ENCODE results near the gene ERC2.

Gene ERC2

GRCh38 chr3:55988905-55989304 lies 479.4 kb downstream of the ERC2 start:
- Histone ChIP-seq H3K79me2 (ENCODE audit: insufficient read depth, low read length) (no peaks in the 10 kb centered on the region), H3K9me2 (replicated peaks; ENCODE audit: low read depth, low read length) (no peaks in the 10 kb centered on the region), H3K36me3 (ENCODE audit: insufficient read depth, low read length) (no peaks in the 10 kb centered on the region), H4K20me1 (ENCODE audit: insufficient read depth, low read length, poor library complexity, severe bottlenecking) (no peaks in the 10 kb centered on the region), H3K27me3 (ENCODE audit: insufficient read depth, low read length, poor library complexity, severe bottlenecking) (no peaks in the 10 kb centered on the region), H2AFZ (ENCODE audit: low read length) (no peak overlapping the region), H3K4me2 (ENCODE audit: low read depth, low read length, poor library complexity, severe bottlenecking) (no peak overlapping the region), H3K4me1 (ENCODE audit: insufficient read depth, low read length, poor library complexity, severe bottlenecking) (no peaks in the 10 kb centered on the region), H3K4me3 (ENCODE audit: low read length, poor library complexity, severe bottlenecking) (no peak overlapping the region), H3K9me3 (ENCODE audit: insufficient read depth, low read depth, low read length) (no peaks in the 10 kb centered on the region), H3F3A (ENCODE audit: low read depth) (no peaks in the 10 kb centered on the region), H3K9ac (ENCODE audit: low read depth, low read length, poor library complexity, severe bottlenecking) (no peak overlapping the region)
- TF ChIP-seq, protein P1, sequence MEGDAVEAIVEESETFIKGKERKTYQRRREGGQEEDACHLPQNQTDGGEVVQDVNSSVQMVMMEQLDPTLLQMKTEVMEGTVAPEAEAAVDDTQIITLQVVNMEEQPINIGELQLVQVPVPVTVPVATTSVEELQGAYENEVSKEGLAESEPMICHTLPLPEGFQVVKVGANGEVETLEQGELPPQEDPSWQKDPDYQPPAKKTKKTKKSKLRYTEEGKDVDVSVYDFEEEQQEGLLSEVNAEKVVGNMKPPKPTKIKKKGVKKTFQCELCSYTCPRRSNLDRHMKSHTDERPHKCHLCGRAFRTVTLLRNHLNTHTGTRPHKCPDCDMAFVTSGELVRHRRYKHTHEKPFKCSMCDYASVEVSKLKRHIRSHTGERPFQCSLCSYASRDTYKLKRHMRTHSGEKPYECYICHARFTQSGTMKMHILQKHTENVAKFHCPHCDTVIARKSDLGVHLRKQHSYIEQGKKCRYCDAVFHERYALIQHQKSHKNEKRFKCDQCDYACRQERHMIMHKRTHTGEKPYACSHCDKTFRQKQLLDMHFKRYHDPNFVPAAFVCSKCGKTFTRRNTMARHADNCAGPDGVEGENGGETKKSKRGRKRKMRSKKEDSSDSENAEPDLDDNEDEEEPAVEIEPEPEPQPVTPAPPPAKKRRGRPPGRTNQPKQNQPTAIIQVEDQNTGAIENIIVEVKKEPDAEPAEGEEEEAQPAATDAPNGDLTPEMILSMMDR (conservative IDR thresholded peaks at IDR 0.05; ENCODE audit: low read length) = no peak
- no peak for TF ChIP-seq EZH2phosphoT487 (IDR thresholded peaks at IDR 0.05; ENCODE audit: borderline replicate concordance)

- Histone ChIP-seq H3K9me3 (ENCODE audit: insufficient read depth, low read depth, low read length) (no peaks in the 10 kb centered on the region), H3F3A (ENCODE audit: low read depth) (no peaks in the 10 kb centered on the region), H3K9me2 (replicated peaks; ENCODE audit: low read depth, low read length) (no peaks in the 10 kb centered on the region), H3K36me3 (ENCODE audit: insufficient read depth, low read length) (no peaks in the 10 kb centered on the region), H3K79me2 (ENCODE audit: insufficient read depth, low read length) (no peaks in the 10 kb centered on the region), H4K20me1 (ENCODE audit: insufficient read depth, low read length, poor library complexity, severe bottlenecking) (no peaks in the 10 kb centered on the region), H3K27me3 (ENCODE audit: insufficient read depth, low read length, poor library complexity, severe bottlenecking) (no peaks in the 10 kb centered on the region), H2AFZ (ENCODE audit: low read length) (no peak overlapping the region), H3K4me2 (ENCODE audit: low read depth, low read length, poor library complexity, severe bottlenecking) (no peak overlapping the region), H3K4me1 (ENCODE audit: insufficient read depth, low read length, poor library complexity, severe bottlenecking) (no peaks in the 10 kb centered on the region), H3K9ac (ENCODE audit: low read depth, low read length, poor library complexity, severe bottlenecking) (no peak overlapping the region), H3K4me3 (ENCODE audit: low read length, poor library complexity, severe bottlenecking) (no peak overlapping the region)
- TF ChIP-seq, protein P1 (conservative IDR thresholded peaks at IDR 0.05; ENCODE audit: low read length) = no peak
- no peak for TF ChIP-seq EZH2phosphoT487 (IDR thresholded peaks at IDR 0.05; ENCODE audit: borderline replicate concordance)
Measured at GRCh38 chr3:55984626-55985025, 483.6 kb downstream of the ERC2 start.

- TF ChIP-seq EZH2phosphoT487 (IDR thresholded peaks at IDR 0.05; ENCODE audit: borderline replicate concordance) = no peak
- TF ChIP-seq, protein P1 (conservative IDR thresholded peaks at IDR 0.05; ENCODE audit: low read length) = no peak
- H3F3A ChIP-seq (ENCODE audit: low read depth) = no peaks in the 10 kb centered on the region
- H3K9me2 ChIP-seq (replicated peaks; ENCODE audit: low read depth, low read length) = no peaks in the 10 kb centered on the region
- H2AFZ ChIP-seq (ENCODE audit: low read length) = no peak overlapping the region
- H3K79me2 ChIP-seq (ENCODE audit: insufficient read depth, low read length) = no peaks in the 10 kb centered on the region
- no peaks in the 10 kb centered on the region for H4K20me1 ChIP-seq (ENCODE audit: insufficient read depth, low read length, poor library complexity, severe bottlenecking)
- no peaks in the 10 kb centered on the region for H3K27me3 ChIP-seq (ENCODE audit: insufficient read depth, low read length, poor library complexity, severe bottlenecking)
- H3K4me2 ChIP-seq (ENCODE audit: low read depth, low read length, poor library complexity, severe bottlenecking) = no peak overlapping the region
- H3K9me3 ChIP-seq (ENCODE audit: insufficient read depth, low read depth, low read length) = no peaks in the 10 kb centered on the region
- no peak overlapping the region for H3K4me3 ChIP-seq (ENCODE audit: low read length, poor library complexity, severe bottlenecking)
- H3K9ac ChIP-seq (ENCODE audit: low read depth, low read length, poor library complexity, severe bottlenecking) = no peak overlapping the region
- no peaks in the 10 kb centered on the region for H3K4me1 ChIP-seq (ENCODE audit: insufficient read depth, low read length, poor library complexity, severe bottlenecking)
- no peaks in the 10 kb centered on the region for H3K36me3 ChIP-seq (ENCODE audit: insufficient read depth, low read length)
Measured at GRCh38 chr3:55978953-55979352, 489.3 kb downstream of the ERC2 start.
